HT-29 (cell line): Measurements from ENCODE around the gene FANCG. TPM values are rescaled to one million over a fixed set of nuclear protein-coding genes. Genes with fewer than 3 reads are reported as not detected.

Experiments used
- DNase-seq: peaks from one replicate; pipeline ENCODE4 v3.0.0-alpha.2; 2015; ENCODE audit warnings: low spot score
- total RNA-seq: library from RNA; depleted of rRNA; stranded (reverse); fragments of >200 nt; shearing (Covaris generic); gene quantifications from 2 replicates; pipeline ENCODE4 v1.2.3, GENCODE V29; 2014

FANCG gene
- total RNA-seq, 1 experiment from 2014 or later = 62.5 TPM

DNA sequence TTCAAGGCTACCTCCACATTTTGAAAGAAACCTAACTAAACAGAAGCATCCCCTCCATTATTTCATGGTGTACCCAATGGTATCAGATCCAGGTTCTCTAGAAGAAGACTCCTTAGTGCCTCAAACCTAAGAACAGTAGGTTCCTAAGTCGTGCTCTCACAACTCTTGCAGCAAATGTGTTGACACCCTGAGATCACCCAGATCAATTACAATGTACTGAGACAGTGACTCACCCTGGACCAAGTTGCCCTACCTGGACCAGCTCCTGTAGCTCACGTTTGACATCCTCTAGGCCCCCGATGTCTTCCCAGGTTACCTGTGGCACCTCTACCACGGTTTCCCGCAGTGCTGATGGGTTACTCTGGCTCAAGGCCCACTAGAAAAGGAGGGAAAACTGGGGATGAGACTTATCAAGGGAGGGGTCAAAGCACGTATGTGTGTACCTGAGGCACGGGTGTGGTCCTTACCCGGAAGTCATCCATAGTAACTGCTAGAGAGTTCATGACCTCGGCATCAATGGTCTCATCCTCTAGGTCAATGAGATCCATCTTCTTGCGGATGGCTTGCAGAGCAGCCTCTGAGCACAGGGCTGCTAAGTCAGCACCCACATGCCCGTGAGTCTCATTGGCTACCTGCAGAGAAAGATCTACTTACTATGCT, 19.1 kb downstream of the FANCG start:
- DNase-seq = no peak

- no peak for DNase-seq
Measured at GRCh38 chr9:35059438-35059837, 20.3 kb downstream of the FANCG start.

DNA sequence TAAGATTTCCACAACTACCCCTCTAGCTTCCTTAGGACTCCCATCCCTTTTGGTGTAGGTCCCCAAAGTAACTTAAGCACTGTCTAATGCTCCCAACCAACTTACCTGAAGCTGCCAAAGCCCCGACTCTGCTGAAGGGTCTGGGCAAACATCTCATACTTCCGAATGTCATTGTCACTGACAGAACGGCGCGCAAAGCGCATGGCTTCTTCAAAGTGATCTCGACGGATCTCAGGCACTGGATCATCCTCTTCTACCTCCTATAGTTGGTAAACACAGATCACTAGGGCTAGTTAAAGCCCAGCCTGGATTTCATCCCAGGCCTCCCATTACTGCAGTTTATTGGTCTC, 22.5 kb downstream of the FANCG start:
- no peak for DNase-seq

- DNase-seq = no peak
Measured at GRCh38 chr9:35056571-35057270, 23.0 kb downstream of the FANCG start.

GRCh38 chr9:35054871-35055644, 24.7 kb downstream of the FANCG start:
- DNase-seq = no peak

DNA sequence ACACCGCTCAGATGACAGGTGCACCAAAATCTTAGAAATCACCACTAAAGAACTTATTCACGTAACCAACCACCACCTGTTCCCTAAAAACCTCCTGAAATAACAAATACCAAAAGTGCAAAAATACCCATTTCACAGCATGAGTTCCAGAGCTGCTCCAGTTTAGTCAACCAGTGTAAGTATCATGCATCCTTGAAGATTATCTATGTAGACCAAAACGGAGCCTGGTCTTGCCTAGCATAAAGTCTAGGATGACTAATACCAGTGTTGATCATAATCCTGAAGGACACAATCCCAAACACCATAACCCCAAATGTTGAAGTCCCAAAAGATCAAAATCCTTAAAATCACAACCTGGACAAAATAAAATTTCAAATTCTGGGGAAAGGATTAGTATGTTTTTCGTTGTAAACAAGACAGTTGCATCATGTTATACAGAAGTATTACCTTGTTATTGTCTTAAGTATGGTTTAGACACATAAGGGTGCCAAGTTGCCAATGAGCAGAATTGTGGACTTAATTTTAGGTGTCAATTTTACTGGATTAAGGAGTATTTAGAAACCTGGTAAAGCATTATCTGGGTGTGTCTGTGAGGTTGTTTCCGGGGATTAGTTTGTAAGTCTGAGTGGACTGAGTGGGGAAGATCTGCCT, 25.4 kb downstream of the FANCG start:
- DNase-seq = no peak

GRCh38 chr9:35051069-35051967, 28.4 kb downstream of the FANCG start:
- DNase-seq = peak; percentile 78

DNA sequence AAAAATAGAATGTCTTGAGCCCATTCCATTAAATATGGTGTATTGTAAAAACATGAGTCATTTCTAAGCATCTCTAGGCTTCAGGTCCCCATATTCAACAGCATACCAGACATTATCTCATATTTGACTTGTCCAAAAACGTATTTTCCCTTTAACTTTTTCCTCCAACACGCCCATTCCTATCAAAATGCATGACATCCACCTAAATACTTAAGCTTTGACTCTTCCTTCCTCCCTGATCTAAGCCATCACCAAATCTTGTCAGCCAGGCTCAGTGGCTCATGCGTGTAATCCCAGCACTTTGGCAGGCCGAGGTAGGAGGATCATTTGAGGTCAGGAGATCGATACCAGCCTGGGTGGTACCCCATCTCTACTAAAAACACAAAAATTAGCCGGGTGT, 31.2 kb downstream of the FANCG start:
- DNase-seq = no peak

GRCh38 chr9:35044071-35044470, 35.7 kb downstream of the FANCG start:
- no peak for DNase-seq

DNA sequence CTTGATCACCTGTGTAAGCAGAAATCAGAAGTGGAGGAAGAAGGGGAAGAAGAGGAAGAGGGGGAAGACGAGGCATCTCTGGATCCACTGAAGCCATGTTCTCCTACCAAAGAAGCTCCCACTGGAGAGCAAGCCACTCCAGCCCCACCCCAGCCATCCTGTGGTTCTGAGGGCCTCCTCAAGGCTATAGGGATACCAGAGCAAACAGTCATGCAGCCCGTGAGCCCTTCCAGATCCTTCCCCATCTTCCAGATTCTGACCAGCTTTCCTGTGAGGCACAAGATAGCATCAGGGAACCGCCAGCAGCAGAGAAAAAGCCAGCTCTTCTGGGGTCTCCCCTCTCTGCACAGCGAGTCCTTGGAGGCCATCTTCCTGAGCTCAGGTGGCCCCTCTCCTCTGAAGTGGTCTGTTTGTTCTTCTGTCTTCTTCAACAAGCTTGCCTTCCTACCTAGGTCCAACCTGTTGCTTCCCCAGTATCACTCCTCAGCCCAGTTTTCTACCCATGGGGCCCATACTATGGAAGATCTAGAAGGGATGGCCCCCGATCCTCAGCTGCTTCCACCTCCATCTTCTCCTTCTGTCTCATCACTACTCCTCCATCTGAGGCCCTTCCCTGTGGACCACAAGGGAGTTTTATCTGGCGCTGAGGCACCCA, 36.7 kb downstream of the FANCG start:
- DNase-seq = no peak

DNA sequence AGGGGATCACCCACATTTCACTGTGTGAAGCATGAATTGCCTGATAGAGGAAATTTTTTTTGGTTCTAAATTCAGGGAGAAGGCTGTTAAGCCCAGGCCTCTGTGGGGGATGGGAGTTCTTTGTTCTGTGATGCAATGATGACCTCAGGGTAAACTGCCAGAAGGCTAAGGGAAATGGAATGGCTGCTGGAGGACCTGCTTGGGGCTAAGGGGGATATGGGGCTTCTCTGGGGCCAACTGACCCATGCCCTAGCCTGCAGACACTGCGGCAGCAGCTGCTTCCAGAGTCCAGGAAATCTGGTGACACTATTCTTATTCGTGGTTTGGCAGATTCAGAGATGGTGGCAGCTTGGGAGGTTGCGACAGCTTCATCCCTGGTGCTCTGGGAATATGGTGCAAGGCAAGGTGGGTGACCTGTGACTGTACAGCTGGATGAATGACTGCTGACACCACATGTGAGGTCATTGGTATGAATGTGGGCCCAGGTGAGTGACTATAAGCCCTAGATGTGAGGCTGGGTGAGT, 37.6 kb downstream of the FANCG start:
- no peak for DNase-seq

GRCh38 chr9:35035851-35036701, 43.7 kb downstream of the FANCG start:
- DNase-seq = no peak

DNA sequence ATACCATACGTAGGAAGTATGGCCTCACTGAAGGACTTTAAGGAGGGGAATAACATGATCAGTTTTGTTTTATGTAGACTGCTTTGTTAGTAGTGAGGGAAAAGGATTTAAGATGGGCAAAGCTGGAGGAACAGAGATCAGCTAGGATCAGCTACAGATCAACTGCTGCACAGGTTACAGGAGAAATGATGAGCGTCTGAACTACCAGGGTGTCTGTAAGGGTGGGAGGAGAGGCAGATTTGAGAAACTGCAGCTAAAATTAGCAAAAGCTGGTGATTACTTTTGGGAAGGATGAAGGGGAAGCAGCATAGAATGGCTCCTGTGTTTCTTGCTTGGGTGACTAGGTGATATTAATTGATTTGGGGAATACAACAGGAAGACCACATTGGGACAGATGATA, 46.6 kb downstream of the FANCG start:
- DNase-seq = no peak

DNA sequence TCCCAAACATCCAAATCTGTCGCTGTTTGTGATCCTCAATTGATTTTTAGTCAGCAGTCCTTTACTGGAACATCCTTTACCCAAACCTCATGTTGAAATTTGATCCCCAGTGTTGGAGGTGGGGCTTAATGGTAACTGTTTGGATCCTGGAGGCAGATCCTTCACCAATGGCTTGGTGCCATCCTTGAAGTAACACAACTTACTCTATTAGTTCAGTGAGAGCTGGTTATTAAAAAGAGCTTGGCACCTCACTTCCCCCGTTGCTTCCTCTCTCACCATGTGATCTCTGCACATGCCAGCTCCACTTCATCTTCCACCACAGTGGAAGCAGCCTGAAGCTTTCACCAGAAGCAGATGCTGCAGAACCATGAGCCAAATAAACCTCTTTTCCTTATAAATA, 49.9 kb downstream of the FANCG start:
- DNase-seq = no peak

GRCh38 chr9:35029241-35029640, 50.5 kb downstream of the FANCG start:
- no peak for DNase-seq

DNA sequence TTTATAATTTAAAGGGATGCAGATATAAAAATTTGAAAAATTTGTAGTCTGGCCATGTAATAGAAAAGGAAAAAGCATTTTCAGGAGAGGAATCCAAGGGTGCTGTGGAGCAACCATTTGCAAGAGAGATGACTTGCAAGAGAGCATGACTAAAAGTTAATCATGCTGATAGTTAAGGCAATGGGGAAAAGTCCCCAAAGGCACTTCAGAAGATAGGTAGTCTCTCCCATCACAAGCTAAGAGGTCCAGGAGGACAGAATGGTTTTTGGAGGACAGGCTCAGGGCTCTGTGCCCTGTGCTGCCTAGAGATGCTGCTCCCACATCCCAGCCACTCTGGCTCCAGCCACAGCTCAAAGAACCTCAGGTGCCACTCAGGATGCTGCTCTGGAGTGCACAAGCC, 51.4 kb downstream of the FANCG start:
- DNase-seq = no peak

DNA sequence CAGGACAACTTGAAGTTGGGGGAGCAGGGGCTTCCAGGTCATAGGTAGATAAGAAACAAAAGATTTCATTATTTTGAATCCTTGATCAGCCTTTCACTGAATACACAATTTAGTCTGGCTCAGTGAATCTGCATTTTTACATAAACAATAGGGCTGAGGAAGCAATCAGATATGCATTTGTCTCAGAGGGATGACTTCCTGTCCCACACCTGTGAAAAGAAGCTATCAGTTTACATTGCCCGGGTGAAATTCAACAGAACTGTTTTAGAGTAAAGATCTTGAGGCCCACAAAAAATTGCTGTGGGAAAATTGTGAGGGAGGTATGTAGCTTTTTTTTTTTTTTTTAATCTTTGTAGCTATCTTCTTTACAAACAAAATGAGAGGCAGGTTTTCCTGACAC, 51.9 kb downstream of the FANCG start:
- DNase-seq = no peak

- no peak for DNase-seq
Measured at GRCh38 chr9:35027374-35027773, 52.4 kb downstream of the FANCG start.

DNA sequence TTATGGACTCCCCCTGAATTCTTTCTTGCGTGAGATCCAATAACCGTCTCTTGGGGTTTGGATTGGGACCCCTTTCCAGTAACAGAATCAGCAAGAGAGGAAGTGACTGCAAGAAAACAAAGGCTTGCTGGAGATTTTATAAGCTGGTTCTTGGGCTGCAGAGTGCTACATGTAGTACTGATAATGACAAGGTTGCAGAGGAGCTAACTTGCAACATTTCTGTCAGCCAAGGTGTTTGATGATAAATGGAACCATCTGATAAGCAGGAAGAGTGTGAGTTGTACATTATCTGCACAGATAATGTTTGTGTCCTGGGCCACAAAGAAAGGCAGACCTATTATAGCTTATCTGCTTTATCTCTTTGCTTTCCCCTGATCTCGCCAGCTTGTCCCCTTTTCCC, 53.1 kb downstream of the FANCG start:
- DNase-seq = no peak
